ENCODE data around the gene MIS12.

MIS12 gene

GRCh38 chr17:5511401-5512225, 25.2 kb downstream of the MIS12 start:
- no peak overlapping the region for H2AFZ ChIP-seq (ENCODE audit: low read depth, low read length, severe bottlenecking)
- H3K36me3 ChIP-seq (ENCODE audit: low read length) = no peaks in the 10 kb centered on the region
- no peak overlapping the region for H3K27ac ChIP-seq (ENCODE audit: low read depth, low read length)
- no peaks in the 10 kb centered on the region for H3K9me2 ChIP-seq (replicated peaks; ENCODE audit: insufficient read depth, low read length)
- no peak overlapping the region for H3K4me2 ChIP-seq (ENCODE audit: low read depth, low read length, poor library complexity, severe bottlenecking)
- no peaks in the 10 kb centered on the region for H3F3A ChIP-seq (ENCODE audit: insufficient read depth)
- no peak for TF ChIP-seq EZH2phosphoT487 (conservative IDR thresholded peaks at IDR 0.05; ENCODE audit: low read length)
- no peak for TF ChIP-seq CTCF (IDR thresholded peaks at IDR 0.05; ENCODE audit: insufficient read depth, low read length, poor library complexity, severe bottlenecking)
- no peaks in the 10 kb centered on the region for H3K79me2 ChIP-seq (ENCODE audit: insufficient read depth, low read length)
- H3K4me3 ChIP-seq (ENCODE audit: insufficient read depth, low read length, poor library complexity, severe bottlenecking) = no peak overlapping the region
- H3K9ac ChIP-seq (ENCODE audit: low read length) = no peak overlapping the region
- H3K27me3 ChIP-seq (ENCODE audit: low read length) = no peaks in the 10 kb centered on the region
- H4K20me1 ChIP-seq (ENCODE audit: low read depth, low read length) = no peaks in the 10 kb centered on the region
- no peaks in the 10 kb centered on the region for H3K9me3 ChIP-seq (ENCODE audit: insufficient read depth, low read length)

GRCh38 chr17:5513628-5514027, 27.3 kb downstream of the MIS12 start:
- no peaks in the 10 kb centered on the region for H3F3A ChIP-seq (ENCODE audit: insufficient read depth)
- H3K9ac ChIP-seq (ENCODE audit: low read length) = no peak overlapping the region
- no peak overlapping the region for H3K4me2 ChIP-seq (ENCODE audit: low read depth, low read length, poor library complexity, severe bottlenecking)
- H4K20me1 ChIP-seq (ENCODE audit: low read depth, low read length) = no peaks in the 10 kb centered on the region
- no peaks in the 10 kb centered on the region for H3K27me3 ChIP-seq (ENCODE audit: low read length)
- no peak overlapping the region for H3K27ac ChIP-seq (ENCODE audit: low read depth, low read length)
- no peaks in the 10 kb centered on the region for H3K9me2 ChIP-seq (replicated peaks; ENCODE audit: insufficient read depth, low read length)
- no peak overlapping the region for H2AFZ ChIP-seq (ENCODE audit: low read depth, low read length, severe bottlenecking)
- H3K79me2 ChIP-seq (ENCODE audit: insufficient read depth, low read length) = no peaks in the 10 kb centered on the region
- no peaks in the 10 kb centered on the region for H3K9me3 ChIP-seq (ENCODE audit: insufficient read depth, low read length)
- no peak overlapping the region for H3K4me3 ChIP-seq (ENCODE audit: insufficient read depth, low read length, poor library complexity, severe bottlenecking)
- H3K36me3 ChIP-seq (ENCODE audit: low read length) = no peaks in the 10 kb centered on the region
- no peak for TF ChIP-seq EZH2phosphoT487 (conservative IDR thresholded peaks at IDR 0.05; ENCODE audit: low read length)
- no peak for TF ChIP-seq CTCF (IDR thresholded peaks at IDR 0.05; ENCODE audit: insufficient read depth, low read length, poor library complexity, severe bottlenecking)

- Histone ChIP-seq H3F3A (ENCODE audit: insufficient read depth) (no peaks in the 10 kb centered on the region), H3K27me3 (ENCODE audit: low read length) (no peaks in the 10 kb centered on the region), H2AFZ (ENCODE audit: low read depth, low read length, severe bottlenecking) (no peak overlapping the region), H4K20me1 (ENCODE audit: low read depth, low read length) (no peaks in the 10 kb centered on the region), H3K36me3 (ENCODE audit: low read length) (no peaks in the 10 kb centered on the region), H3K4me3 (ENCODE audit: insufficient read depth, low read length, poor library complexity, severe bottlenecking) (no peak overlapping the region), H3K9ac (ENCODE audit: low read length) (no peak overlapping the region), H3K79me2 (ENCODE audit: insufficient read depth, low read length) (no peaks in the 10 kb centered on the region), H3K9me2 (replicated peaks; ENCODE audit: insufficient read depth, low read length) (no peaks in the 10 kb centered on the region), H3K27ac (ENCODE audit: low read depth, low read length) (no peak overlapping the region), H3K4me2 (ENCODE audit: low read depth, low read length, poor library complexity, severe bottlenecking) (no peak overlapping the region), H3K9me3 (ENCODE audit: insufficient read depth, low read length) (no peaks in the 10 kb centered on the region)
- TF ChIP-seq CTCF (IDR thresholded peaks at IDR 0.05; ENCODE audit: insufficient read depth, low read length, poor library complexity, severe bottlenecking) (no peak), EZH2phosphoT487 (conservative IDR thresholded peaks at IDR 0.05; ENCODE audit: low read length) (no peak)
Measured at GRCh38 chr17:5514976-5515375, 28.6 kb downstream of the MIS12 start.

Measured in SU-DHL-6 (cell line).